WTC11 (cell line): Measurements from ENCODE around the gene CCNG2. TPM values are rescaled to one million over a fixed set of nuclear protein-coding genes. Genes with fewer than 3 reads are reported as not detected.

Experiments used
- ATAC-seq: fragments of 200-7000 bp; cut with Tn5 transposase; 2 replicates; pipeline ENCODE4 v1.10.0; 2021; ENCODE audit warnings: mild to moderate bottlenecking, moderate library complexity
- CTCF ChIA-PET: fragments of 300-600 bp; sonication (Branson Sonifier 250); formaldehyde crosslinking; loops from one replicate; lab custom pipeline; 2021; ENCODE audit warnings: antibody characterized with exemption; lab: Charles Lee
- POLR2A ChIA-PET: fragments of 350-600 bp; sonication (Branson Sonifier 250); formaldehyde crosslinking; loops from one replicate; lab custom pipeline; 2021; ENCODE audit warnings: antibody characterized with exemption; lab: Charles Lee
- DNase-seq: peaks from one replicate; pipeline ENCODE4 v3.0.0; 2021; ENCODE audit warnings: low spot score
- H3K27ac Mint-ChIP-seq: 2 replicates; pipeline ENCODE4 v1.8.0; 2021; ENCODE audit warnings: mixed read lengths
- H3K27me3 Mint-ChIP-seq: 2 replicates; pipeline ENCODE4 v1.8.0; 2021; ENCODE audit warnings: low read depth, mild to moderate bottlenecking, moderate library complexity, mixed read lengths
- H3K36me3 Mint-ChIP-seq: 2 replicates; pipeline ENCODE4 v1.8.0; 2021; ENCODE audit warnings: mixed read lengths
- H3K4me1 Mint-ChIP-seq: 2 replicates; pipeline ENCODE4 v1.8.0; 2022; ENCODE audit warnings: mixed read lengths
- H3K4me3 Mint-ChIP-seq: 2 replicates; pipeline ENCODE4 v1.8.0; 2021; ENCODE audit warnings: mild to moderate bottlenecking, moderate library complexity, mixed read lengths
- H3K9me3 Mint-ChIP-seq: 2 replicates; pipeline ENCODE4 v1.8.0; 2021; ENCODE audit warnings: mixed read lengths
- AFF4 ChIP-seq: sonication (generic); formaldehyde crosslinking; IDR thresholded peaks from 2 replicates; pipeline ENCODE4 v1.8.1; 2023; ENCODE audit warnings: mild to moderate bottlenecking, missing genetic modification reagents, borderline replicate concordance
- CREB1 ChIP-seq: sonication (generic); formaldehyde crosslinking; IDR thresholded peaks from 2 replicates; pipeline ENCODE4 v1.8.0; 2023; ENCODE audit warnings: mild to moderate bottlenecking, missing genetic modification reagents
- FOXP4 ChIP-seq: sonication (generic); formaldehyde crosslinking; IDR thresholded peaks from 2 replicates; pipeline ENCODE4 v1.8.0; 2022; ENCODE audit warnings: mild to moderate bottlenecking, missing genetic modification reagents
- GRHL2 ChIP-seq: fragments of 250-450 bp; sonication (Bioruptor Pico); IDR thresholded peaks from 2 replicates; pipeline ENCODE4 v1.8.0; 2022; ENCODE audit warnings: mild to moderate bottlenecking, moderate library complexity; ENCODE audit not compliant: insufficient replicate concordance, severe bottlenecking
- GTF2I ChIP-seq: fragments of 250-450 bp; sonication (Bioruptor Pico); conservative IDR thresholded peaks from 2 replicates; pipeline ENCODE4 v1.4.0; 2021; ENCODE audit warnings: mild to moderate bottlenecking
- NFATC4 ChIP-seq: fragments of 250-450 bp; sonication (Bioruptor Pico); IDR thresholded peaks from 2 replicates; pipeline ENCODE4 v1.9.0; 2021; ENCODE audit warnings: mild to moderate bottlenecking
- NFE2L1 ChIP-seq: sonication (generic); formaldehyde crosslinking; IDR thresholded peaks from 2 replicates; pipeline ENCODE4 v1.8.1; 2023; ENCODE audit warnings: missing genetic modification reagents
- OVOL2 ChIP-seq: fragments of 250-450 bp; sonication (Bioruptor Pico); IDR thresholded peaks from 2 replicates; pipeline ENCODE4 v1.9.0; 2021; ENCODE audit warnings: mild to moderate bottlenecking, borderline replicate concordance
- PREB ChIP-seq: sonication (generic); formaldehyde crosslinking; IDR thresholded peaks from 2 replicates; pipeline ENCODE4 v1.8.1; 2022; ENCODE audit warnings: mild to moderate bottlenecking, missing genetic modification reagents, moderate library complexity, borderline replicate concordance
- RORB ChIP-seq: fragments of 250-450 bp; sonication (Bioruptor Pico); IDR thresholded peaks from 2 replicates; pipeline ENCODE4 v1.9.0; 2021; ENCODE audit warnings: mild to moderate bottlenecking
- SMAD3 ChIP-seq: sonication (generic); formaldehyde crosslinking; IDR thresholded peaks from 2 replicates; pipeline ENCODE4 v1.8.0; 2022; ENCODE audit warnings: missing genetic modification reagents, mild to moderate bottlenecking, borderline replicate concordance
- SMAD4 ChIP-seq: sonication (generic); formaldehyde crosslinking; IDR thresholded peaks from 2 replicates; pipeline ENCODE4 v1.8.0; 2022; ENCODE audit warnings: mild to moderate bottlenecking, missing genetic modification reagents
- STAT6 ChIP-seq: sonication (generic); formaldehyde crosslinking; conservative IDR thresholded peaks from 2 replicates; pipeline ENCODE4 v1.8.1; 2023; ENCODE audit warnings: mild to moderate bottlenecking, low read depth, missing genetic modification reagents, moderate library complexity
- ZBTB21 ChIP-seq: sonication (generic); formaldehyde crosslinking; IDR thresholded peaks from 2 replicates; pipeline ENCODE4 v1.8.1; 2023; ENCODE audit warnings: mild to moderate bottlenecking, missing genetic modification reagents, borderline replicate concordance
- ZNF423 ChIP-seq: fragments of 250-450 bp; sonication (Bioruptor Pico); IDR thresholded peaks from 2 replicates; pipeline ENCODE4 v2.1.2; 2022; ENCODE audit warnings: mild to moderate bottlenecking, moderate library complexity
- total RNA-seq: library from RNA; stranded (reverse); gene quantifications from 3 replicates; pipeline ENCODE4 v1.2.3, GENCODE V29; 2021
- TF ChIP-seq, protein P1 (sequence below): sonication (generic); formaldehyde crosslinking; IDR thresholded peaks from 2 replicates; pipeline ENCODE4 v1.8.1; 2023; ENCODE audit warnings: mild to moderate bottlenecking, missing genetic modification reagents
- TF ChIP-seq, protein P2 (sequence below): sonication (generic); formaldehyde crosslinking; IDR thresholded peaks from 2 replicates; pipeline ENCODE4 v1.8.1; 2023; ENCODE audit warnings: mild to moderate bottlenecking, missing genetic modification reagents, moderate library complexity
- TF ChIP-seq, protein P3 (sequence below): fragments of 250-450 bp; sonication (Bioruptor Pico); IDR thresholded peaks from 2 replicates; pipeline ENCODE4 v1.9.0; 2021; ENCODE audit warnings: mild to moderate bottlenecking
- TF ChIP-seq, protein P4 (sequence below): sonication (generic); formaldehyde crosslinking; IDR thresholded peaks from 2 replicates; pipeline ENCODE4 v1.8.0; 2023; ENCODE audit warnings: missing genetic modification reagents

The CCNG2 gene
- total RNA-seq, 1 experiment from 2014 or later = 18.9 TPM

DNA sequence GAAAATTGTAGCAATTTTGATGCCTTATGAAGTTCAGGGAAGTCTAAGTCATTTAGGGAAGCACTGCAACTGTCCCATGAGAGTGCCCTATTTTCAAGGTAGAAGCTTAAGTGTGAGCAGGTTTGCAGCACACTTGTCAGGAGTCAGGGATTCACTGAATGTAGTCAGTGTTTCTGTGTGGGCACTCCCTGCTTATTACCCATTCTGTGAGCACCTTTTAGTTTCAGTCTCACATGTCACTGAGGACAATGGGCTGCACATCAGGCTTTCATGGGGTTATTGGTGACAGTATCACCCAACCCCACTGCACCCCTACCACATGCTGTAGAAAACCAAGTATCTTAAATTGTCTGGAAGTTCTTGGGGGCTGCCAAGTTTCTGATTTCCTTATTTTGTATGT lies 2.9 kb upstream of the CCNG2 start:
- H3K27me3 Mint-ChIP-seq = no peaks in the 10 kb centered on the region; the same call in 1 of the 2 replicates
- DNase-seq = no peak
- CTCF ChIA-PET = interaction anchor here (0.8 to 3.5 kb wide), 2 partner anchors 33 to 50 kb away, joined by 3 to 20 read pairs; no protein-coding TSS in a partner anchor
- TF ChIP-seq, protein P1, sequence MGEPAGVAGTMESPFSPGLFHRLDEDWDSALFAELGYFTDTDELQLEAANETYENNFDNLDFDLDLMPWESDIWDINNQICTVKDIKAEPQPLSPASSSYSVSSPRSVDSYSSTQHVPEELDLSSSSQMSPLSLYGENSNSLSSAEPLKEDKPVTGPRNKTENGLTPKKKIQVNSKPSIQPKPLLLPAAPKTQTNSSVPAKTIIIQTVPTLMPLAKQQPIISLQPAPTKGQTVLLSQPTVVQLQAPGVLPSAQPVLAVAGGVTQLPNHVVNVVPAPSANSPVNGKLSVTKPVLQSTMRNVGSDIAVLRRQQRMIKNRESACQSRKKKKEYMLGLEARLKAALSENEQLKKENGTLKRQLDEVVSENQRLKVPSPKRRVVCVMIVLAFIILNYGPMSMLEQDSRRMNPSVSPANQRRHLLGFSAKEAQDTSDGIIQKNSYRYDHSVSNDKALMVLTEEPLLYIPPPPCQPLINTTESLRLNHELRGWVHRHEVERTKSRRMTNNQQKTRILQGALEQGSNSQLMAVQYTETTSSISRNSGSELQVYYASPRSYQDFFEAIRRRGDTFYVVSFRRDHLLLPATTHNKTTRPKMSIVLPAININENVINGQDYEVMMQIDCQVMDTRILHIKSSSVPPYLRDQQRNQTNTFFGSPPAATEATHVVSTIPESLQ (CRISPR knock-in tag) = no peak
- TF ChIP-seq GTF2I (CRISPR knock-in tag) (no peak), FOXP4 (CRISPR knock-in tag) (no peak), STAT6 (CRISPR knock-in tag) (no peak), GRHL2 (no peak), SMAD3 (CRISPR knock-in tag) (no peak), NFE2L1 (no peak), PREB (no peak), SMAD4 (CRISPR knock-in tag) (no peak), RORB (CRISPR knock-in tag) (no peak), CREB1 (CRISPR knock-in tag) (no peak), NFATC4 (CRISPR knock-in tag) (no peak), ZNF423 (CRISPR knock-in tag) (no peak), ZBTB21 (CRISPR knock-in tag) (no peak), OVOL2 (CRISPR knock-in tag) (no peak), AFF4 (CRISPR knock-in tag) (no peak)
- TF ChIP-seq, protein P2, sequence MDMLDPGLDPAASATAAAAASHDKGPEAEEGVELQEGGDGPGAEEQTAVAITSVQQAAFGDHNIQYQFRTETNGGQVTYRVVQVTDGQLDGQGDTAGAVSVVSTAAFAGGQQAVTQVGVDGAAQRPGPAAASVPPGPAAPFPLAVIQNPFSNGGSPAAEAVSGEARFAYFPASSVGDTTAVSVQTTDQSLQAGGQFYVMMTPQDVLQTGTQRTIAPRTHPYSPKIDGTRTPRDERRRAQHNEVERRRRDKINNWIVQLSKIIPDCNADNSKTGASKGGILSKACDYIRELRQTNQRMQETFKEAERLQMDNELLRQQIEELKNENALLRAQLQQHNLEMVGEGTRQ (CRISPR knock-in tag) = no peak
- TF ChIP-seq, protein P3, sequence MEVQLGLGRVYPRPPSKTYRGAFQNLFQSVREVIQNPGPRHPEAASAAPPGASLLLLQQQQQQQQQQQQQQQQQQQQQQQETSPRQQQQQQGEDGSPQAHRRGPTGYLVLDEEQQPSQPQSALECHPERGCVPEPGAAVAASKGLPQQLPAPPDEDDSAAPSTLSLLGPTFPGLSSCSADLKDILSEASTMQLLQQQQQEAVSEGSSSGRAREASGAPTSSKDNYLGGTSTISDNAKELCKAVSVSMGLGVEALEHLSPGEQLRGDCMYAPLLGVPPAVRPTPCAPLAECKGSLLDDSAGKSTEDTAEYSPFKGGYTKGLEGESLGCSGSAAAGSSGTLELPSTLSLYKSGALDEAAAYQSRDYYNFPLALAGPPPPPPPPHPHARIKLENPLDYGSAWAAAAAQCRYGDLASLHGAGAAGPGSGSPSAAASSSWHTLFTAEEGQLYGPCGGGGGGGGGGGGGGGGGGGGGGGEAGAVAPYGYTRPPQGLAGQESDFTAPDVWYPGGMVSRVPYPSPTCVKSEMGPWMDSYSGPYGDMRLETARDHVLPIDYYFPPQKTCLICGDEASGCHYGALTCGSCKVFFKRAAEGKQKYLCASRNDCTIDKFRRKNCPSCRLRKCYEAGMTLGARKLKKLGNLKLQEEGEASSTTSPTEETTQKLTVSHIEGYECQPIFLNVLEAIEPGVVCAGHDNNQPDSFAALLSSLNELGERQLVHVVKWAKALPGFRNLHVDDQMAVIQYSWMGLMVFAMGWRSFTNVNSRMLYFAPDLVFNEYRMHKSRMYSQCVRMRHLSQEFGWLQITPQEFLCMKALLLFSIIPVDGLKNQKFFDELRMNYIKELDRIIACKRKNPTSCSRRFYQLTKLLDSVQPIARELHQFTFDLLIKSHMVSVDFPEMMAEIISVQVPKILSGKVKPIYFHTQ (CRISPR knock-in tag) = no peak
- TF ChIP-seq, protein P4, sequence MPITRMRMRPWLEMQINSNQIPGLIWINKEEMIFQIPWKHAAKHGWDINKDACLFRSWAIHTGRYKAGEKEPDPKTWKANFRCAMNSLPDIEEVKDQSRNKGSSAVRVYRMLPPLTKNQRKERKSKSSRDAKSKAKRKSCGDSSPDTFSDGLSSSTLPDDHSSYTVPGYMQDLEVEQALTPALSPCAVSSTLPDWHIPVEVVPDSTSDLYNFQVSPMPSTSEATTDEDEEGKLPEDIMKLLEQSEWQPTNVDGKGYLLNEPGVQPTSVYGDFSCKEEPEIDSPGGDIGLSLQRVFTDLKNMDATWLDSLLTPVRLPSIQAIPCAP (CRISPR knock-in tag) = no peak
- TF ChIP-seq, all 79 proteins: peak for 0
- Mint-ChIP-seq H3K9me3 (peaks cover 8% of the 10 kb centered on the region), H3K36me3 (0 out of 2 replicates have a peak, but pooled peaks cover 4% of the 10 kb centered on the region), H3K4me3 (no peak overlapping the region), H3K27ac (0 out of 2 replicates have a peak overlapping the region, but pooled peaks have one; percentile 36), H3K4me1 (peaks cover 52% of the 10 kb centered on the region)
- ATAC-seq = no peak
- POLR2A ChIA-PET = no interaction called here
